HG02943 (cell line): ENCODE data around the gene EMP1.
A peak's percentile ranks its signal among the peaks of the same experiment; 100 is the strongest.

Source experiments
- ATAC-seq: cut with Tn5 transposase; IDR thresholded peaks from one replicate; pipeline ENCODE4 v1.9.1; 2021; ENCODE audit warnings: mild to moderate bottlenecking, low read depth, moderate library complexity; ENCODE audit not compliant: unreplicated experiment

EMP1 gene

GRCh38 chr12:13196130-13196921, at the start of gene EMP1:
EMP1 (plus strand) TSS chr12:13196726; CDS start chr12:13211511, 14,785 bp downstream.
- ATAC-seq = peak; percentile 66

- no peak for ATAC-seq
Measured at GRCh38 chr12:13147688-13148484, 48.6 kb upstream of the EMP1 start.

GRCh38 chr12:13148485-13148847, 48.1 kb upstream of the EMP1 start:
- no peak for ATAC-seq

GRCh38 chr12:13149411-13149810, 47.1 kb upstream of the EMP1 start:
- no peak for ATAC-seq

- no peak for ATAC-seq
Measured at GRCh38 chr12:13152281-13152680, 44.2 kb upstream of the EMP1 start.

GRCh38 chr12:13152756-13153155, 43.8 kb upstream of the EMP1 start:
- ATAC-seq = no peak

- ATAC-seq = no peak
Measured at GRCh38 chr12:13153180-13153579, 43.3 kb upstream of the EMP1 start.

GRCh38 chr12:13154027-13154538, 42.4 kb upstream of the EMP1 start:
- ATAC-seq = no peak

GRCh38 chr12:13154831-13155230, 41.7 kb upstream of the EMP1 start:
- ATAC-seq = no peak

GRCh38 chr12:13156277-13156676, 40.2 kb upstream of the EMP1 start:
- no peak for ATAC-seq

GRCh38 chr12:13161172-13161571, 35.4 kb upstream of the EMP1 start:
- ATAC-seq = no peak

- ATAC-seq = no peak
Measured at GRCh38 chr12:13162904-13163303, 33.6 kb upstream of the EMP1 start.

GRCh38 chr12:13163868-13164635, 32.5 kb upstream of the EMP1 start:
- ATAC-seq = no peak

GRCh38 chr12:13164921-13165616, 31.5 kb upstream of the EMP1 start:
- ATAC-seq = no peak

- no peak for ATAC-seq
Measured at GRCh38 chr12:13165617-13166041, 30.9 kb upstream of the EMP1 start.

GRCh38 chr12:13167226-13167625, 29.3 kb upstream of the EMP1 start:
- ATAC-seq = no peak

- ATAC-seq = no peak
Measured at GRCh38 chr12:13167906-13168305, 28.6 kb upstream of the EMP1 start.

GRCh38 chr12:13169272-13169671, 27.3 kb upstream of the EMP1 start:
- no peak for ATAC-seq

- ATAC-seq = no peak
Measured at GRCh38 chr12:13170892-13171490, 25.5 kb upstream of the EMP1 start.
